ENCODE data around the gene ABCC11.

DNA sequence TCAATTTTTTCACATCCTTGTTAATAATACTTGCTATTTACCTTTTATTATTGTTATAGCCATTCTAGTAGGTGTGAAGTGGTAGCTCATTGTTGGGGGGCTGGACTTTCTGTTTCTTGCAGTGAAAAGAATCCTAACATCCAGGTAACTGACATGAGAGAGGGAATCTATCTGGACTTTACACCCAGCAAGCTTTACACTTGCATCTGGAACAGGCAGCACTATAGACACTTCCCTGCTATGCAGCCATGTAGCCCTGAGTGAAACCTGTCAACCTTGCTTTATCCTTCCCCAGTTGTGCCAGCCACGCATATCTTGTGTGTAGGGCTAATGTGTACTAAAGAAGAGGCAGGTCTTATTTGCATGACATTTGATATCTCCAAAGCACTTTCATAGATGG is 74.7 kb downstream of the ABCC11 start:
- TF ChIP-seq, protein P1, sequence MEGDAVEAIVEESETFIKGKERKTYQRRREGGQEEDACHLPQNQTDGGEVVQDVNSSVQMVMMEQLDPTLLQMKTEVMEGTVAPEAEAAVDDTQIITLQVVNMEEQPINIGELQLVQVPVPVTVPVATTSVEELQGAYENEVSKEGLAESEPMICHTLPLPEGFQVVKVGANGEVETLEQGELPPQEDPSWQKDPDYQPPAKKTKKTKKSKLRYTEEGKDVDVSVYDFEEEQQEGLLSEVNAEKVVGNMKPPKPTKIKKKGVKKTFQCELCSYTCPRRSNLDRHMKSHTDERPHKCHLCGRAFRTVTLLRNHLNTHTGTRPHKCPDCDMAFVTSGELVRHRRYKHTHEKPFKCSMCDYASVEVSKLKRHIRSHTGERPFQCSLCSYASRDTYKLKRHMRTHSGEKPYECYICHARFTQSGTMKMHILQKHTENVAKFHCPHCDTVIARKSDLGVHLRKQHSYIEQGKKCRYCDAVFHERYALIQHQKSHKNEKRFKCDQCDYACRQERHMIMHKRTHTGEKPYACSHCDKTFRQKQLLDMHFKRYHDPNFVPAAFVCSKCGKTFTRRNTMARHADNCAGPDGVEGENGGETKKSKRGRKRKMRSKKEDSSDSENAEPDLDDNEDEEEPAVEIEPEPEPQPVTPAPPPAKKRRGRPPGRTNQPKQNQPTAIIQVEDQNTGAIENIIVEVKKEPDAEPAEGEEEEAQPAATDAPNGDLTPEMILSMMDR (conservative IDR thresholded peaks at IDR 0.05; ENCODE audit: low read depth, low read length) = no peak
- TF ChIP-seq, protein P2, sequence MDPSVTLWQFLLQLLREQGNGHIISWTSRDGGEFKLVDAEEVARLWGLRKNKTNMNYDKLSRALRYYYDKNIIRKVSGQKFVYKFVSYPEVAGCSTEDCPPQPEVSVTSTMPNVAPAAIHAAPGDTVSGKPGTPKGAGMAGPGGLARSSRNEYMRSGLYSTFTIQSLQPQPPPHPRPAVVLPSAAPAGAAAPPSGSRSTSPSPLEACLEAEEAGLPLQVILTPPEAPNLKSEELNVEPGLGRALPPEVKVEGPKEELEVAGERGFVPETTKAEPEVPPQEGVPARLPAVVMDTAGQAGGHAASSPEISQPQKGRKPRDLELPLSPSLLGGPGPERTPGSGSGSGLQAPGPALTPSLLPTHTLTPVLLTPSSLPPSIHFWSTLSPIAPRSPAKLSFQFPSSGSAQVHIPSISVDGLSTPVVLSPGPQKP (IDR thresholded peaks at IDR 0.05; ENCODE audit: borderline replicate concordance, low read depth, low read length) = no peak

Data from IMR-90 (cell line).